ENCODE measurements around the gene STARD5.
A peak's percentile ranks its signal among the peaks of the same experiment; 100 is the strongest.
"Not testable (repeated sequence)": the region's sequence is repeated elsewhere in the genome, so short reads cannot be mapped to it uniquely, and the experiment has no call there.

Gene STARD5

DNA sequence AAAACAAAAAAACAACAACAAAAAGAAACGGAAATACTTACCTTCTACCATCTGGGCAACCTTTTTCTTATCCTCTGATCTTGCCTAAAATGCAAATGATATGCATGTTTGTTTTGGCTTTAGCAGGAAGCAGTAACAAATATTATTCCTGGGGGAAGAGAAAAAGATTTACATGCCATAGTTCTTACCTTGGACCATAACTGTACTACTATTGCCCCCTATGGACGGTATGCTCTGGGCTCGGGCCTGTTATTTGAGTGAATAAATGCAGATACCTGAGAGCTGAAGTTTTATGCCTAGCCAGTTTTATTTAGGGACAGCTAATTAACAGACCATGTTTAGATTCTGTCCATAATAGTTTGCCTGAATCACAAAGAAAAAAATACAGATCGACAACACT is 12.6 kb upstream of the STARD5 start:
- Histone ChIP-seq H3K4me1 (ENCODE audit: control insufficient read depth, insufficient read depth, low read length) (no peaks in the 10 kb centered on the region), H3K27me3 (ENCODE audit: control insufficient read depth, insufficient read depth, low read length) (no peaks in the 10 kb centered on the region), H3K4me3 (ENCODE audit: low read depth, low read length) (no peak overlapping the region), H3K9me3 (ENCODE audit: control insufficient read depth, insufficient read depth, low read length) (no peaks in the 10 kb centered on the region), H3K36me3 (ENCODE audit: control insufficient read depth, insufficient read depth, low read length) (no peaks in the 10 kb centered on the region), H3K9ac (ENCODE audit: low read depth, low read length) (no peak overlapping the region)

DNA sequence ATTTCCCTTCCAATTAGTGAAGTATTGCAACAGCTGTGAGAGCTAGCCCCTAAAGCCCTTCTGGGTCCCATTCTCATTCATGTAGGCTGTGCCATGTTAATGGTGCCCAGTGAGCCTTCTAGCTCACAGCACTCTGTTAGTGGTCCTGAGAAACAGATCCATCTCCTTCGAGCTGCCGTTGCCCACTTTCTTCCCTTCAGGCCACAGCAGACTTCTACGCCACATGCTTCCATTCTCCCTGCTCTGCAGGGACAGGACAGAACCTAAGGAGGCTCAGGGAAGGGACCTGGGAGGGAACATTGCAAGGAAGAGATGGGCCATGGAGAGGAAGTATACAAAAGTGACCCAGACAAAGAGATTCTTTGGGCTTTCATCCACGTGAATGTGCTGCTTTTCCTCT is 11.7 kb upstream of the STARD5 start:
- no peaks in the 10 kb centered on the region for H3K4me1 ChIP-seq (ENCODE audit: control insufficient read depth, insufficient read depth, low read length)
- H3K4me3 ChIP-seq (ENCODE audit: low read depth, low read length), result no peak overlapping the region
- no peaks in the 10 kb centered on the region for H3K9me3 ChIP-seq (ENCODE audit: control insufficient read depth, insufficient read depth, low read length)
- H3K27me3 ChIP-seq (ENCODE audit: control insufficient read depth, insufficient read depth, low read length), result no peaks in the 10 kb centered on the region
- no peaks in the 10 kb centered on the region for H3K36me3 ChIP-seq (ENCODE audit: control insufficient read depth, insufficient read depth, low read length)
- H3K9ac ChIP-seq (ENCODE audit: low read depth, low read length), result no peak overlapping the region

DNA sequence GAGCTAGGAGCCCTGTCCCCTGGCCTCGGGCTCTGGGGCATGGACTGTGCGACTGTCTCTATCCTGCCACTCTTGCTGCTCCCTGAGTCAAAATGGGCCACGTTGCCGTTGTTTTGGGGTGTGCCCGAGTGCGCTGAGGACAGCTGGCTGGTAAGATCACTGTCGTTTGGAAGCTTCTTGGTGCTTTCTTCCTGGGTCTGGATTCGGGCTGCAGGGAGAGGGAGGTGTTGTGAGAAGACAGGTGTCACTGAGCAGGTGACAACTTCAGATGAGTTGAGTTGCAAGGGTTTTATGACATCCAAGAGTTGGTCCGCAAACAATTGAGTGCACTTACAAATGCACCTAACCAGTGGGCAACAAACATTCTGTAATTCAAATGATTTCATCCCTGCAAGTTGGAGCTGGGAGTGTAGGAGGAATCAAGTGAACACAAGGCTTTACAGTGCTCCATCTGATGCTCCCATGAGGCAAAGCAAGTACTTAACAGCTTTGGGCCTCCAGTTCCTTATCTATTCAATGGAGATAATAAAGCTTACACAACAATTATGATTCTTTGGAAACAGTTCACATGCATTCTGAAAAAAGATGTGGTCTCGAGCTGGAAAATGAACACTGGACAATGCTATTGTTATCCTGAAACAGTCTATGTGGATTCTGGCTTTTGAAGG is 11.0 kb upstream of the STARD5 start:
- no peaks in the 10 kb centered on the region for H3K4me1 ChIP-seq (ENCODE audit: control insufficient read depth, insufficient read depth, low read length)

DNA sequence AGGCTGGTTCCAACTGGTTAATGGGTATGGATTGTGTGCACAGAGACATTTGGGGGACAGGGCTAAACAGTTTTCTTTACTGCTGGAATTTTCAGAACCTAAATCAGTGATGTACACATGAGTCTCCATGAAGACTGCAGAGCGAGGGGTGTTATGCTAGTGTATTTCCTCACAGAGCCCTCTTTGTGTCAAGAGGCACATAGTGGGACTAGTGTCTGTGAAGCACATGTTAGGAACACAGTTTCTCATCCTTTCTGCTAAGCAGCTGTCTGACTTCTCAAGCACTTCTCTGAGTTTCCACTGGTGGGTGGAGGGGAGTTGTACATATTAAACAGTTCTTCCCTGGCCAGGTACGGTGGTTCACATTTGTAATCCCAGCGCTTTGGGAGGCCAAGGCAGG is 9.4 kb upstream of the STARD5 start:
- H3K4me3 ChIP-seq (ENCODE audit: low read depth, low read length), result no peak overlapping the region
- H3K9me3 ChIP-seq (ENCODE audit: control insufficient read depth, insufficient read depth, low read length), result no peaks in the 10 kb centered on the region
- no peaks in the 10 kb centered on the region for H3K4me1 ChIP-seq (ENCODE audit: control insufficient read depth, insufficient read depth, low read length)
- H3K9ac ChIP-seq (ENCODE audit: low read depth, low read length), result no peak overlapping the region
- H3K36me3 ChIP-seq (ENCODE audit: control insufficient read depth, insufficient read depth, low read length), result no peaks in the 10 kb centered on the region
- no peaks in the 10 kb centered on the region for H3K27me3 ChIP-seq (ENCODE audit: control insufficient read depth, insufficient read depth, low read length)

More for the DNA sequence above, 11.0 kb upstream of the STARD5 start:
- Histone ChIP-seq H3K9ac (ENCODE audit: low read depth, low read length) (no peak overlapping the region), H3K9me3 (ENCODE audit: control insufficient read depth, insufficient read depth, low read length) (no peaks in the 10 kb centered on the region), H3K36me3 (ENCODE audit: control insufficient read depth, insufficient read depth, low read length) (no peaks in the 10 kb centered on the region), H3K4me3 (ENCODE audit: low read depth, low read length) (no peak overlapping the region), H3K27me3 (ENCODE audit: control insufficient read depth, insufficient read depth, low read length) (no peaks in the 10 kb centered on the region)

DNA sequence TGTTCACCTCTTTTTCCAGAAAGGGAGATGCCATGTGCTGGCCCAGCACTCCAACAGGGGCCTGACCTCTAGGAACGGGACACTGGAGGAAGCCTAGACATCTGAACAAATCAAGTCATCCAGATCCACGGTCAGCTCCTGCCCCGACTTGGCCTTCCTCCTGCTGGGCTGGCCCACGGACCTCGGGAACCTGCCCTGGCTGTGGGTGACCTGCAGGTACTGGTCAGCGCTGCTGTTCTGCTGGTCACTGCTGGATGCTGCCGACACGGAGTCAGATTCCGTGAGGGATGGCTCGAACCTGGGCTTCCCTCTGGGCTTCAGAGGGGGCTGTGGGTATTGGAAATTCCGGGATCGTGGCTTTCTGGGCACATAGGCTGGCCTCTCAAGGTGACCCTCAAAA is 8.4 kb upstream of the STARD5 start:
- Histone ChIP-seq H3K27me3 (ENCODE audit: control insufficient read depth, insufficient read depth, low read length) (no peaks in the 10 kb centered on the region), H3K9me3 (ENCODE audit: control insufficient read depth, insufficient read depth, low read length) (no peaks in the 10 kb centered on the region), H3K36me3 (ENCODE audit: control insufficient read depth, insufficient read depth, low read length) (no peaks in the 10 kb centered on the region), H3K4me3 (ENCODE audit: low read depth, low read length) (no peak overlapping the region), H3K4me1 (ENCODE audit: control insufficient read depth, insufficient read depth, low read length) (no peaks in the 10 kb centered on the region), H3K9ac (ENCODE audit: low read depth, low read length) (no peak overlapping the region)

DNA sequence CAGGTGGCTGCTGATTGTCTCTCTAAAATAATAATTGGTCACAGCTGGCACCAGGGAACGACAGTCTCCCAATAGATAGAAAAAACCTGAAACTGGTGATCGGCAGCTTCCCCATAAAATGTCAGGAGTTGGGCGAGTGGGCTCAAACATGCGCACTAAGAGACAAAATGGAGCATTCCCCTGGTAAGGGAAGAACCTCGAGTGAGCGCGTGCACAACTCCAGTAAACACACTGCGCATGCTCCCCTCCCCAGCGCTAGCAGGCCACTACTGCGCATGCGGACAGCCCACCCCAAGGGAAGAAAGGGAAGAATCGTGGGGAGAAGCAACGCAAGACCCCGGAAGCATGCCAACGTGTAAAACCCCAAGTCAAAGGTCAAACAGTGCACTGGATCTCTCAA is 7.7 kb upstream of the STARD5 start:
- Histone ChIP-seq H3K9ac (ENCODE audit: low read depth, low read length) (no peak overlapping the region), H3K27me3 (ENCODE audit: control insufficient read depth, insufficient read depth, low read length) (no peaks in the 10 kb centered on the region), H3K4me1 (ENCODE audit: control insufficient read depth, insufficient read depth, low read length) (no peaks in the 10 kb centered on the region), H3K36me3 (ENCODE audit: control insufficient read depth, insufficient read depth, low read length) (no peaks in the 10 kb centered on the region), H3K4me3 (ENCODE audit: low read depth, low read length) (no peak overlapping the region), H3K9me3 (ENCODE audit: control insufficient read depth, insufficient read depth, low read length) (no peaks in the 10 kb centered on the region)

DNA sequence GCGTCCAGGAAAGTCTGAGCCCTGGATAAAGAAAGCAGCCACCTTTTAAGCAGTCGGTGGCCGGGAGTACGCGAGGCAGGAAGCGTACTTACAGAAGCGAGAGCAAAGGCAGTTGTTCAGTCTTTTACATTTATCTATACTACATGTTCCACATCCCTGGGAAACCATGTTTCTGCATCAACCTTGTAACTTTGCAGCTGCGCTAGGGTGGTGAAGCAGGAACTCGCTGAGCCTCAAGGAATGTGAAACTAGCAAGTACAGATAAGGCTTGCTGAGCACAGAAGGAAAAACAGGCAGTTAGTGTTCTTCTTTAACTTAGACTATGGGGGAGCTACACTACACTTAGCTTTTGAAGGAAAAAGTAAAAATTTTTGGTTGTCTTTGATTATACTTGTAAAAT is 7.2 kb upstream of the STARD5 start:
- not testable (repeated sequence) for H3K4me3 ChIP-seq (ENCODE audit: low read depth, low read length); H3K9ac ChIP-seq (ENCODE audit: low read depth, low read length); H3K36me3 ChIP-seq (ENCODE audit: control insufficient read depth, insufficient read depth, low read length); H3K4me1 ChIP-seq (ENCODE audit: control insufficient read depth, insufficient read depth, low read length); H3K9me3 ChIP-seq (ENCODE audit: control insufficient read depth, insufficient read depth, low read length); H3K27me3 ChIP-seq (ENCODE audit: control insufficient read depth, insufficient read depth, low read length)

DNA sequence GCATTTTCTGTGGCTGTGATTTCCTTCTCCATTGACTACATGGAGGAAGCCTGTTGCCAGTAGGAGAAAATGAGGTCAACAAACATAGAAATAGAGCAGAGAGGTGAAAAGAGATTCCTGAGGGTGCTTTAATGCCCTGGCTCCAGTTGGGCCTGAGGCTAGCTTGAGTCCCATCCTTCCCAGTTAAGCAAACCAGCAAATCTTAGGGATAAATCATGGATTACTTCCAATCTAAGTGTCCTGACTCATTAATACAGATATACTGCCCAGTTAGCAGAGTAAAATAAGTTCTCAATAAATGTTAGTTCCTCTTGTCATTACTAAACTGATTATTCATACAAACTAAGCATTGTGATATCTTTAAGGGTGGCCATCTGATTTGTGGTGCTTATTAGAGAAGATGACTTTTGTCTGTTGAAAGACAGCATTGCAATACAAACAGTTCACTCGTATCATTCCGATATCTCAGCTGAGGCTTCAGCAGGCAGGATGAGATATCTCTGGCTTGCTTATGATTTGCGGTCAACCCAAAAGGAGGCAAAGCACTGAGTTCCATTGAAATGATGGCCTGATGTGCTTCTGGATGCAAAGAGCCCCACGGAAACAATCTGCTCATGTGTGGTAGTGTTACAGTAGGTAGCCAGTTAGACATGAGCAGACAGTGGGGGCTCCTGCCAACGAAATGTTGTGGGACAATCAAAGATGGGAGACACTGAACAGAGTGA is 6.6 kb upstream of the STARD5 start:
- no peak overlapping the region for H3K4me3 ChIP-seq (ENCODE audit: low read depth, low read length)
- H3K27me3 ChIP-seq (ENCODE audit: control insufficient read depth, insufficient read depth, low read length), result no peaks in the 10 kb centered on the region
- H3K9me3 ChIP-seq (ENCODE audit: control insufficient read depth, insufficient read depth, low read length), result no peaks in the 10 kb centered on the region
- no peak overlapping the region for H3K9ac ChIP-seq (ENCODE audit: low read depth, low read length)
- no peaks in the 10 kb centered on the region for H3K36me3 ChIP-seq (ENCODE audit: control insufficient read depth, insufficient read depth, low read length)
- no peaks in the 10 kb centered on the region for H3K4me1 ChIP-seq (ENCODE audit: control insufficient read depth, insufficient read depth, low read length)

DNA sequence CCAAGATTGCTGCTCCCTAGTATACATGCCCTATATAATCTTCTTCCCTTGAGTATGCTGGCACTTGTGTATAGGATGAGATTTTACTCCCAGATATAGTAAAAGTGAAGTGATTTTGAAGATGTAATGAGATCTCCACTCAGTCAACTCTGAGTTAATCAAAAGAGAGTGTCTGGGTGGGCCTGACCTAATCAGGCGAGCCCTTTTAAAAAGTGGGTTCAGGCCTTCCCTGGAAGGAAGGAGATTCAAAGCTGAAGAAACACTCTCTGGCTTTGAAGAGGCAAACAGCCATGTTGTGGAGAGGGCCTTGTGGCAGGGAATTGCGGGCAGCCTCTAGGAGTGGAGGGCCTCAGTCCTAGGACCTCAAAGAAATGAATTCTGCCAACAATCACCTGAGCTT is 5.5 kb upstream of the STARD5 start:
- no peaks in the 10 kb centered on the region for H3K4me1 ChIP-seq (ENCODE audit: control insufficient read depth, insufficient read depth, low read length)
- no peak overlapping the region for H3K4me3 ChIP-seq (ENCODE audit: low read depth, low read length)
- no peaks in the 10 kb centered on the region for H3K36me3 ChIP-seq (ENCODE audit: control insufficient read depth, insufficient read depth, low read length)
- no peak overlapping the region for H3K9ac ChIP-seq (ENCODE audit: low read depth, low read length)
- H3K9me3 ChIP-seq (ENCODE audit: control insufficient read depth, insufficient read depth, low read length), result no peaks in the 10 kb centered on the region
- H3K27me3 ChIP-seq (ENCODE audit: control insufficient read depth, insufficient read depth, low read length), result no peaks in the 10 kb centered on the region

DNA sequence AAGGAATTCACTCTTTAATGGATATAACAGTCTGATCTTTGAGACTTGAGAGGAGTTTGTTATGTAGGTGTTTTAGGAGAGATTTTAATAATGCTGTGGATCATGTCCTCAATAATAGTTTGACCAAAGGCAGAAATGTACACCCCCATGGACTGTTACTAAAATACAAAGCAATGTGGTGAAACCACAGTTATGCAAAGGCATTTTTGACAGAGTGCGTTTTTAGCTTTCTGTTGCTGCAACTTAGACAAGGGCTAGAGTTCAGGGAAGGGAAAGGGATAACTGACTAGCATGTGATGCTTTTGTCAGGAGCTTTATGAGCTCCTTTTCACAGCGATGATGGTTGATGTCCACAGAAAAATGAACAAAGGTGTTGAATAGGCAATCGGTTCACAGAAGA is 3.6 kb upstream of the STARD5 start:
- H3K27me3 ChIP-seq (ENCODE audit: control insufficient read depth, insufficient read depth, low read length), result no peaks in the 10 kb centered on the region
- H3K9me3 ChIP-seq (ENCODE audit: control insufficient read depth, insufficient read depth, low read length), result no peaks in the 10 kb centered on the region
- no peaks in the 10 kb centered on the region for H3K36me3 ChIP-seq (ENCODE audit: control insufficient read depth, insufficient read depth, low read length)
- H3K4me1 ChIP-seq (ENCODE audit: control insufficient read depth, insufficient read depth, low read length), result no peaks in the 10 kb centered on the region
- H3K9ac ChIP-seq (ENCODE audit: low read depth, low read length), result no peak overlapping the region
- no peak overlapping the region for H3K4me3 ChIP-seq (ENCODE audit: low read depth, low read length)

DNA sequence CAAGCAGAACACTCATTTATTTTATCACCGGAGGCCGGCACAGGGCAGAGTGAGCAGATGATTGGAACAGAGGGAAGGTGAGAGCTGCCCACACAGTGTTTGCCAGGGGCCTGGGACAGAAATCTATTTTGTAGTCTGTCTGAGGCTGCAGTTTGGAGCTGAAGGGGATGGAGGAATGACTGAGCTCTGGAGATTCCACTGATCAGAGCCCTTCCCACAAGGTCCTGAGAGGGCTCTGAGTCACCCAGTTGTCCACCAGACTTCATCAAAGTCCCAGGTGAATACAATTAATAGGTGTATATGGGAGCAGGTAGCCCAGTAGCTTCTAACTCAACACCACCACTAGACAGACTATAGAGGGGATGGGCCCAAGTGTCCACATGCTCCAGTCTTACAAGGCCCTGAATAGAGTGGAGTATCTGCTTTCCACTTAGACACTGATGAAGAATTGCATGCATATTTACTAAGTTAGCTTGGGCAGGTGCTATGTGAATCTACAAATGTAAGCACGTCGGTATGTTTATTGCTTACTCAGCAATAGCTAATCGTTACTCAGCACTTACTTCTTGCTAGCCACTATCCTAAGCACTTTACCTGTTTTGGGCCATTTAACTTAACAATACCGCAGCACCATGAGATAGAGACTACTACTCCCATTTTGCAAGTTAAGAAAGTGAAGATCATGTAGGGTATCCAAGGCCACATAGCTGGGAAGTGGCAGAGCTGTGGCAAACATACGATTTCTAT is 2.7 kb upstream of the STARD5 start:
- no peaks in the 10 kb centered on the region for H3K4me1 ChIP-seq (ENCODE audit: control insufficient read depth, insufficient read depth, low read length)

DNA sequence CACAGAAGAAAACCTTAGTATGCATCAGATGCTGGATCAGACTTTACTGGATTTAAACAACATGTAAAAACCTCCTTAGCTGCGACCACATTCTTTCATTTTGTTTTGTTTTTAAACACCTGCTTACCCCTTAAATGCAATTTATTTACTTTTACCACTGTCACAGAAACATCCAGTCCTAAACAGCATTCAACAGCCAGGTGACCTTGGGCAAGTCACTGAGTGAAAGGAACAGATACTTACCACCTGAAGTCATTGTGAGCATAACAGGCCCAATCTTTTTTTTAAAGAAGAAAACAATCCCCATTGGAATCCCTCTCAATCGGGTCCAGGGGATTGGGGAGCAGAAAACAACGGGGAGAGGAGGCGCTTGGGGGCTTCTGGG is 390 bp downstream of the STARD5 start:
- peaks cover 9% of the 10 kb centered on the region for H3K36me3 ChIP-seq (ENCODE audit: control insufficient read depth, insufficient read depth, low read length)
- H3K9me3 ChIP-seq (ENCODE audit: control insufficient read depth, insufficient read depth, low read length), result no peaks in the 10 kb centered on the region
- H3K4me1 ChIP-seq (ENCODE audit: control insufficient read depth, insufficient read depth, low read length), result no peaks in the 10 kb centered on the region
- H3K27me3 ChIP-seq (ENCODE audit: control insufficient read depth, insufficient read depth, low read length), result no peaks in the 10 kb centered on the region
- peak overlapping the region; percentile 89 for H3K4me3 ChIP-seq (ENCODE audit: low read depth, low read length)
- H3K9ac ChIP-seq (ENCODE audit: low read depth, low read length), result no peak overlapping the region

More for the DNA sequence above, 2.7 kb upstream of the STARD5 start:
- Histone ChIP-seq H3K4me3 (ENCODE audit: low read depth, low read length) (no peak overlapping the region), H3K9ac (ENCODE audit: low read depth, low read length) (no peak overlapping the region), H3K9me3 (ENCODE audit: control insufficient read depth, insufficient read depth, low read length) (no peaks in the 10 kb centered on the region), H3K27me3 (ENCODE audit: control insufficient read depth, insufficient read depth, low read length) (no peaks in the 10 kb centered on the region), H3K36me3 (ENCODE audit: control insufficient read depth, insufficient read depth, low read length) (no peaks in the 10 kb centered on the region)
